ENCODE measurements around the gene PPP4C. TPM values are rescaled to one million over a fixed set of nuclear protein-coding genes. Genes with fewer than 3 reads are reported as not detected.
A peak's percentile ranks its signal among the peaks of the same experiment; 100 is the strongest.

PPP4C gene
- total RNA-seq, 1 experiment from 2014 or later = 246 TPM

DNA sequence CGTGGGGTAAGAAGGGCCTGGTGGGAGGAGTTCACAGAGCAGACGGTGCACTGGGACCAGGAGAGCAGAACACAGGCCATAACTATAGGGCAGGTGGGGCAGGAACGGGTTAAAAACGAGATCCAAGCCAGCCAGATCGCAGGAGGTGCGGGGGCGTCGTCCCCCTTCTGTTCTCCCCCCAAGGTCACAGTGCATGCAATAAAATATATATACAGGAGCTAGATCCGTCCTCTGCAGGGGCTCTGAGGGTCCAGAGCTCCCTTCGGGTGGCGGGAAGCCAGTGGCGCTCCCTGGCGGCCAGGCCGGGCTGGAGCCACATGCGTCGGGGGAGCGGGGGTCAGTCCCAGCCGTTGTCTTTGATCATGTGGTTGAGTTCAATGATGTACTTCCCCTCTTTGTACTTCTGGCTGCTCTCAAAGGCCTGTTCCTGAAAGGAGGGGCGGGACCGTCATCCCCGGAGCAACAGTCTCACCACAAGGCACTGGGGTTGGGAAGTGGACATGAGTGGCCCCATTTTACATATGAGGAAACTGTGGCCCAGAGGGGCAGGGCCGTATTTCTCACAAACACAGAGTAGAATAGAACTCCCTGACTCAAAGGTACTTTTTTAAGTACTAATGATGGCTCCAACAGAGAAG, 16.7 kb downstream of the PPP4C start:
- ChIA-PET POLR2A (ENCODE audit: unreplicated experiment) (interaction anchor here (0.5 to 1.0 kb wide), 4 partner anchors 19 to 278 kb away, joined by 3 to 9 read pairs (median 6); partner anchors contain the start of gene TBC1D10B), CTCF (interaction anchor here (0.6 to 2.2 kb wide), 8 partner anchors 17 to 380 kb away, joined by 3 to 19 read pairs (median 6); no protein-coding TSS in a partner anchor)
- intact Hi-C loops (cut with micrococcal nuclease; ENCODE audit: unreplicated experiment) = loop anchor here (5.0 to 10.0 kb wide), 3 partner anchors 265 to 562 kb away; partner anchors contain the start of genes CD2BP2, FBRS and PRR14
- Histone ChIP-seq H3K79me2 (ENCODE audit: low read depth) (0 out of 2 replicates have a peak, but pooled peaks cover 7% of the 10 kb centered on the region), H3F3A (ENCODE audit: insufficient read depth, low read depth) (peaks cover 62% of the 10 kb centered on the region), H4K20me1 (ENCODE audit: insufficient read depth) (no peaks in the 10 kb centered on the region), H3K9me2 (ENCODE audit: insufficient read depth) (no peaks in the 10 kb centered on the region), H3K27ac (no peak overlapping the region; the same call in 1 of the 2 replicates), H3K27me3 (ENCODE audit: insufficient read depth, low read depth) (no peaks in the 10 kb centered on the region), H3K9me3 (ENCODE audit: insufficient read depth, low read depth) (peaks cover 10% of the 10 kb centered on the region), H3K4me3 (peak overlapping the region; percentile 61), H2AFZ (peak overlapping the region; percentile 77), H3K4me1 (replicated peaks; ENCODE audit: insufficient read depth) (peaks cover 55% of the 10 kb centered on the region), H3K4me2 (peak overlapping the region; percentile 98), H3K36me3 (ENCODE audit: low read depth) (no peaks in the 10 kb centered on the region; the same call in 1 of the 2 replicates)
- no TSS peak for BruUV-seq (replicated peaks)
- peak; percentile 53 to 68 for DNase-seq
- no peak for TF ChIP-seq EZH2 (IDR thresholded peaks at IDR 0.05; ENCODE audit: low read depth)
- TF ChIP-seq, protein P1, sequence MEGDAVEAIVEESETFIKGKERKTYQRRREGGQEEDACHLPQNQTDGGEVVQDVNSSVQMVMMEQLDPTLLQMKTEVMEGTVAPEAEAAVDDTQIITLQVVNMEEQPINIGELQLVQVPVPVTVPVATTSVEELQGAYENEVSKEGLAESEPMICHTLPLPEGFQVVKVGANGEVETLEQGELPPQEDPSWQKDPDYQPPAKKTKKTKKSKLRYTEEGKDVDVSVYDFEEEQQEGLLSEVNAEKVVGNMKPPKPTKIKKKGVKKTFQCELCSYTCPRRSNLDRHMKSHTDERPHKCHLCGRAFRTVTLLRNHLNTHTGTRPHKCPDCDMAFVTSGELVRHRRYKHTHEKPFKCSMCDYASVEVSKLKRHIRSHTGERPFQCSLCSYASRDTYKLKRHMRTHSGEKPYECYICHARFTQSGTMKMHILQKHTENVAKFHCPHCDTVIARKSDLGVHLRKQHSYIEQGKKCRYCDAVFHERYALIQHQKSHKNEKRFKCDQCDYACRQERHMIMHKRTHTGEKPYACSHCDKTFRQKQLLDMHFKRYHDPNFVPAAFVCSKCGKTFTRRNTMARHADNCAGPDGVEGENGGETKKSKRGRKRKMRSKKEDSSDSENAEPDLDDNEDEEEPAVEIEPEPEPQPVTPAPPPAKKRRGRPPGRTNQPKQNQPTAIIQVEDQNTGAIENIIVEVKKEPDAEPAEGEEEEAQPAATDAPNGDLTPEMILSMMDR (conservative IDR thresholded peaks at IDR 0.05) = peak; percentile 43

DNA sequence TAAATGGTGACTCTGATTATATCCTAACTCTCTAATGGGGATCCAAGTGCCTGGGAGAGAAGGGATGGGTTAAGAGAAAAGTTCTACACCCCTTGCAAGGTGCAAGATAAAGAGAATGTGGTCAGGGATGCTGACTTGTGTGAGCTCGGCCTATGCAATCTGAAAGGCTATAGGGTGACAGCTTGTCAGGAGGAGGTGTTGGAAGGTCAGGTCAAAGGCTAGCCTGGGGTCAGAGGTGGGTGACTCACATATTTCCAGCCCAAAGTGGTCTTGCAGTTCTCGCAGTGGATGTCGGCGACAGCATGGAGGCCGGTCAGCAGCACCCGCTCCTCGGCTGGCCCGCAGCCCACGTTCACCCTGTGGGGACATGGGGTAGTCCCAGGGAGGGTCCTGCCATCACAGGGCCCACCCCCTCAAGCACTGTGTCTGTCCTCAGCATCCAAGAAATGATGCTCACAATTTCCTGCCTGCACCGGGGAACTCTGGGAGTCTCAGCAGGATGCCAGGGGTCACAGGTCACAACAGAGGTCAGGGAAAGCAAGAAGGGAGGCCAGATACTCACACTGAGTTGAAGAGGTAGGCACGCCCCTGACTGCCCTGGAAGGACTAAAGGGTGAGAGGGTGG, 18.9 kb downstream of the PPP4C start:
- CTCF ChIA-PET = no interaction called here
- Histone ChIP-seq H3K79me2 (ENCODE audit: low read depth) (0 out of 2 replicates have a peak, but pooled peaks cover 7% of the 10 kb centered on the region), H3K9me3 (ENCODE audit: insufficient read depth, low read depth) (peaks cover 17% of the 10 kb centered on the region), H3K4me3 (no peak overlapping the region; the same call in 1 of the 2 replicates), H3K36me3 (ENCODE audit: low read depth) (no peaks in the 10 kb centered on the region; the same call in 1 of the 2 replicates), H3K27me3 (ENCODE audit: insufficient read depth, low read depth) (no peaks in the 10 kb centered on the region), H3K4me1 (replicated peaks; ENCODE audit: insufficient read depth) (peaks cover 40% of the 10 kb centered on the region), H3F3A (ENCODE audit: insufficient read depth, low read depth) (peaks cover 42% of the 10 kb centered on the region), H2AFZ (no peak overlapping the region), H3K27ac (no peak overlapping the region), H3K9me2 (ENCODE audit: insufficient read depth) (no peaks in the 10 kb centered on the region), H3K4me2 (peak overlapping the region; percentile 99; the same call in 1 of the 2 replicates), H4K20me1 (ENCODE audit: insufficient read depth) (no peaks in the 10 kb centered on the region)
- TF ChIP-seq, protein P1 (conservative IDR thresholded peaks at IDR 0.05) = no peak
- TF ChIP-seq EZH2 (IDR thresholded peaks at IDR 0.05; ENCODE audit: low read depth) = no peak
- POLR2A ChIA-PET (ENCODE audit: unreplicated experiment) = interaction anchor here (0.6 kb wide), 1 partner anchor 313 kb away, joined by 3 read pairs; the partner anchor contains the start of gene ZNF771
- intact Hi-C loops (cut with micrococcal nuclease; ENCODE audit: unreplicated experiment) = loop anchor here (5.0 to 10.0 kb wide), 3 partner anchors 263 to 560 kb away; partner anchors contain the start of genes CD2BP2, FBRS and PRR14
- DNase-seq = no peak
- no TSS peak for BruUV-seq (replicated peaks)

Measured in PC-9 (cell line).